GM18873 (cell line): ENCODE results near the gene KCNJ12.
"Not testable (repeated sequence)": the region's sequence is repeated elsewhere in the genome, so short reads cannot be mapped to it uniquely, and the experiment has no call there.

ENCODE experiments used
- ATAC-seq: cut with Tn5 transposase; IDR thresholded peaks from one replicate; pipeline ENCODE4 v1.9.1; 2021; ENCODE audit warnings: mild to moderate bottlenecking, moderate library complexity, moderate number of reproducible peaks; ENCODE audit not compliant: unreplicated experiment, low FRiP score

Gene KCNJ12

DNA sequence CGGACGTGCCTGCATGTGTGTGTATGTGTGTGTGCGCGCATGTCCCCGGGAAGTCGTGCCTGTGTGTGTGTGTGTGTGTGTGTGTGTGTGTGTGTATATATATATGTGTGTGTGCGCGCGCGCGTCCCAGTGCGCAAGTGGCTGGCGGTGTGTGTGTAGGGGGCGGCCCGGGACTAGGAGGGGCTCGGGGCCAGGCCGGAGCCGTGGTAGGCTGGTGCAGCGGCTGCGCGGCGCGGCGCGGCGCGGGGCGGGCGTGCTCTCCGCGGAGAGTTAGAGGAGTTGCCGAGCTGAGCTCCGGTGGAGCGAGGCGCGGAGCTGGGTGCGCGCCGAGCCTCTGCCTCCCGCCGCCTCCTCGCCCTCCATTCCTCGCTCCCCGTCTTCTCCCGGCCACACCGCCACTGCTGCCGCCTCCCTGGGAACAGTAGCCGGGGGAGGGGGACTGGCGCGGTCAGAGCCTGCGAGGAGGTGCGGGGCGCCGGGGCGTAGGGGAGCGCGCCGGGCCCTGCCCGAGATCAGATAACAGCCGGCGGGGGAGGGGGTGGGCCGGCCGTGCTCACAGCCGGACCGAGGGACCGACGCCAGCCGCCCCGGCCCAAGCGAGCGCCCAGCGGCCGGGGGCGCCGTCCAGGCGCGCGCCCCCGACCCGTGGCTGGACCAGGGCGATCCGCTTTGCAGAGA, at the start of gene KCNJ12:
Gene KCNJ12, plus strand, starts transcription at position 277 of the 678 bp plus-strand sequence. CDS start 38,986 bp downstream, outside the sequence.
- ATAC-seq, result no peak

GRCh38 chr17:21327921-21328320, 48.2 kb upstream of the KCNJ12 start:
- not testable (repeated sequence) for ATAC-seq

DNA sequence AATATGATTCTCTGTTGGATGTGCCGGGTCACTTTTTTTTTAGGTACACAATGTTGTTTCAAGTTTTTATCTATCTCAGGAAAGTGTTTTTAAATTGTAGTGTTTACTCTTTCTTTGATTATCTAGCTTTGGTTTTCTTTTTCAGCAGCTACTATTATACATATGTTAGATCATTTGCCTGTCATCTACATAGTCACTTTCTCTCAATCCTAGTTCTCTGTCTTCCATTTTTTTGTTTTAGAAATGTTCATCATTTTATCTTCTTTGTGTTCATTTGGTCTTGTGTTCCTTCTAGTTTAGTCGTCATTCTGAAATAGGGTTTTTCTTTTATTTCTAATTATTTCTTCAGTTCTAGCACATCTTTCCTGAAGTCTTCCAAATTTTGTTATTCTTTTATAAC, 47.4 kb upstream of the KCNJ12 start:
- not testable (repeated sequence) for ATAC-seq

DNA sequence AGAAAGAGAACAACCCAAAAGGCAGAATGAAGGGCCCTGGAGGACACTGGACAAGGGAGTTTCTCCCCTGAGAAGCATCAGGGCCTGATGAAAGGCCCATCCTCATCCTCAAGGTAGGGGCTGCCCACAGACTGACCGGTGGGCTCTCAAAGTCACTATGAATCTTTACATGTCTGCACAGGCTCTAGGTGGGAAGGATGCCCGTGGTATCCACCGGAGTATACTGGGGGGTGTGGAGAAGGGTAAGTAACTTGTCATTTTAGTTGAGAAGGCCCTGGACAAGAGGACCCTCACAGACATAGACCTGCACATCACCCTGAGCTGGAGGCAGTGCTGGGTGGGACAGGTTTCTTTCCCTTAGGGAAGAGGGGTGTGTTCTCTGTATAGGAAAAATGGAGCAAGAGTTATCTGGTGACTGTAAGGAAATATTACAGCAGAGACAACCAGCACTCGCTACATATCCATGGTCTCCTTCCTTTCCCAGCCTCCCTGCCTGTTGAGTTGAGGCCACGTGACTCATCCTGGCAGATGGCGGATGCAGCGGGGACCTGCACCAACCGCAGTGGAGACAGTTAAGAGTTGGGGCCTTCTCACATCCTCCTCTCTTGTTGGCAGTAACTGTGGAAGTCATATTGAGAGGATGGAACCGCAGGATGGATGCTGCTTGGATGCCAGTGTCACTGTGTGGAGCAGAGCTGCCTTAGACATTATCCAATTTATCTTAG, 45.6 kb upstream of the KCNJ12 start:
- ATAC-seq, result no peak

DNA sequence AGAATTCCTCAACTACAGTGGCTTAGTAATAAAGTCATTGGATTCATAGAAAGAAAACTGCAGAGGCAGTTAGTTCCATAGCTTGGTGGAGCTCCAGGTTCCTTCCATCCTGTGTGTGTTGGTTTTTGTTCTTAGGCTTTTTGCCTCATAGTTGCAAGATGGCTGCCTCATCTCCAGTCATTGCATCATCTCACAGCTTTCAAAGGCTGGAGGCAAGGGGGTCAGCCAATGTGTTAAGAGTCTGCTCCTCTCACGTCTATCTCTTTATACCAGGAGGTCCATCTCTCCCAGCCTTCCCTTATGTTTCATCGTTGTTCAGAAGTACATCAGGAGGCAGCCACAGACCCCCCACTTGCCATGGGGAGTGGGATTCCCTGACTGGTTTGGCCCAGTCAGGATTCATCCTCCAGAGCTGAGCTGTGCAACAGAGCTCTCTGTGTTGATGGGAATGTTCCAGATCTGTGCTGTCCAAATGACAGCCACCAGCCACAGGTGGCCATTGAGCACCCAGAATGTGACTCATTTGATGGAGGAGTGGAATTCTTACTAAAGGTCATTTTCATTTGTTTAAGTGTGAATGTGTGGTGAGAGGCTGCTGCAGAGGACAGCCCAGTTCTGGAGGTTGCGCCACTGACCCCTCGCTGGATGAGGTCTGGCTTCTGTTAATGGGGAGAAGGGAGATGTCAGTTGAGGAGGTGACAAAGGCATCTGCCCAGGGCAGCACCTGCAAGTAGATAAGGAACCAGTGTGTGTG, 39.4 kb upstream of the KCNJ12 start:
- not testable (repeated sequence) for ATAC-seq

GRCh38 chr17:21337981-21338625, 38.1 kb upstream of the KCNJ12 start:
- not testable (repeated sequence) for ATAC-seq

GRCh38 chr17:21339011-21339410, 37.1 kb upstream of the KCNJ12 start:
- ATAC-seq, result no peak

GRCh38 chr17:21339571-21339970, 36.6 kb upstream of the KCNJ12 start:
- ATAC-seq, result not testable (repeated sequence)

GRCh38 chr17:21340407-21340806, 35.8 kb upstream of the KCNJ12 start:
- ATAC-seq, result not testable (repeated sequence)

GRCh38 chr17:21341279-21341678, 34.9 kb upstream of the KCNJ12 start:
- not testable (repeated sequence) for ATAC-seq

DNA sequence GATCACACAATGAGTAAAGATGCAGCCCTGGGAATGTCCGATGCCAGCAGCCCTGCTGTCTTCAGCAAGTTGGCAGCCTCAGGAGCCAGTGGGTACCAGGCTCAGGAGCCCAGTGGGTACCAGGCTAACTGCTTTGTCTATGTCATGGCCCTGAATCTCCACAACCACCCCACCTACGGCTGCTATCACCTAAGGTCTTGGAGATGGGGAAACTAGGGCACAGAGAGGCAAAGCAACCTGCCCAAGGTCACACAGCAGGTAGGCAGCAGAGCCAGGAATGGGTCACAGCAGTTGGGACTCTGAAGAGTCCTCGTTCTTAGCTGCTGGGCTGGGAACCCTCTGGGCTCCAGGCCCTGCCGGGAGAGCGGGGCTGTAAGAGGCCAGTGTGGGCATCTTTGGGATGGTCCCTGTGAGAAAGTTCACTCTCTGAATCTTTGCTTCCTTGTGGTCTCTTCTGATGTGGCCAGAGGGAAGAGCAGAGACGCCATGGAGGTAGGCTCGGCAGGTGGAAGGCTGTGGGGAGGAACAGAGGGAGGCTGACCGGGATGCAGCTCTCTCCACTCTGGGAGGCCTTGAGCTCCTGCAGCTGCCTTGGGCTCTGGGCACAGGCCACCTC, 34.1 kb upstream of the KCNJ12 start:
- not testable (repeated sequence) for ATAC-seq

GRCh38 chr17:21343061-21343949, 32.9 kb upstream of the KCNJ12 start:
- ATAC-seq, result not testable (repeated sequence)

GRCh38 chr17:21344801-21345200, 31.4 kb upstream of the KCNJ12 start:
- ATAC-seq, result not testable (repeated sequence)

DNA sequence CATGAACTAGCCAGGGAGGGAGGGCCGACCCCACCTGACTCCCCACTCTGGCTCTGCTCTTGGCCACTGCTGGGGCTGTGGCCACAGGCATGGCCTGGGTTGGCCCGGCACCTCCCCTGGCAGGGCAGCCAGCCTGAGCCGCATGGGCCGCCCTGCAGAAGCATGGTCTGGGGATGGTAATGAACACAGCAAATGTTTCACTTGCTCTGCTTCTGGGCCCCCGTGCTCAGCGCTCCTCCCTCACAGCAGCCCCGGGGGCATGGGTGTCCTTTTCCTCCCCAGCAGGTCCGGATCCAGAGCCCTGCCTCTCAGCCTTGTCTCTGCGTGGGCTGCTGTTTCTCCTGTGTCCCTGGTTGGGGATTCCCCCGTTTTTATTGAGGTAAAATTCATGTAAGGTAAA, 30.9 kb upstream of the KCNJ12 start:
- ATAC-seq, result no peak

DNA sequence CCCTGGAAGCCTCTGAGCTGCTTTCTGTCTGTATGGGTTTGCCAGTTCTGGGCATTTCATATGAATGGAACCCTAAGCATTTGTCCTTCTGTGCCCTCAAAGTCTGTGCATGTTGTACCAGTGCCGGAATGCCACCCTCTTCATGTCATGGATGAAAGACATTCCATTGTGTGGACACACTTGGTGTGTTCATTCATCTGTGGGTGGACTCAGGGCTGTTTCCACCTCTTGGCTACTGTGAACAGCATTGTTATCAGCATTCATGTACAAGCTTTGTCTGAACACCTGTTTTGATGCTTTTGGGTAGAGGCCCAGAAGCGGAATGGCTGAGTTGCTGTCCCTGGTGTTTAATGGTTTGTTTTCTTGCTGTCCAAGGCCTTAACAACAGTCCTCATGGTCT, 30.1 kb upstream of the KCNJ12 start:
- not testable (repeated sequence) for ATAC-seq

- not testable (repeated sequence) for ATAC-seq
Observed at GRCh38 chr17:21346651-21347250, 29.4 kb upstream of the KCNJ12 start.

DNA sequence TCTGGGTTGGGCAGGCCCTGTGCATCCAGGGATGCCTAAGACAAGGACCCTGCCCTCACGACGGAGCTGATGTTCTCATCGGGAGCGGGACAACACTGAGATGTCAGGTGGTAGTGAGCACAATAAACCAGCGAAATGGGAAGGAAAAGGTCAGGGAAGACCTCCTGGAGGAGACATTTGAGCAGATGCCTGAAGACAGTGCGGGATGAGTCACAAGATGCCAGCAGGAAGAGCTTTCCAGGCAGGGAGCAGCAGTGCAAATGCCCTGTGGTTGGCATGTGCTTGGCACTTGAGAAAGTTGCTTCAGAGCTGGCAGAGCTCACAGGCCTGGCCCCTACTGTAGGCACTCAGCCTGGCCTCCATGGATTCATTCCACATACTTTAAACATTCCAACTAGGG, 28.5 kb upstream of the KCNJ12 start:
- not testable (repeated sequence) for ATAC-seq

DNA sequence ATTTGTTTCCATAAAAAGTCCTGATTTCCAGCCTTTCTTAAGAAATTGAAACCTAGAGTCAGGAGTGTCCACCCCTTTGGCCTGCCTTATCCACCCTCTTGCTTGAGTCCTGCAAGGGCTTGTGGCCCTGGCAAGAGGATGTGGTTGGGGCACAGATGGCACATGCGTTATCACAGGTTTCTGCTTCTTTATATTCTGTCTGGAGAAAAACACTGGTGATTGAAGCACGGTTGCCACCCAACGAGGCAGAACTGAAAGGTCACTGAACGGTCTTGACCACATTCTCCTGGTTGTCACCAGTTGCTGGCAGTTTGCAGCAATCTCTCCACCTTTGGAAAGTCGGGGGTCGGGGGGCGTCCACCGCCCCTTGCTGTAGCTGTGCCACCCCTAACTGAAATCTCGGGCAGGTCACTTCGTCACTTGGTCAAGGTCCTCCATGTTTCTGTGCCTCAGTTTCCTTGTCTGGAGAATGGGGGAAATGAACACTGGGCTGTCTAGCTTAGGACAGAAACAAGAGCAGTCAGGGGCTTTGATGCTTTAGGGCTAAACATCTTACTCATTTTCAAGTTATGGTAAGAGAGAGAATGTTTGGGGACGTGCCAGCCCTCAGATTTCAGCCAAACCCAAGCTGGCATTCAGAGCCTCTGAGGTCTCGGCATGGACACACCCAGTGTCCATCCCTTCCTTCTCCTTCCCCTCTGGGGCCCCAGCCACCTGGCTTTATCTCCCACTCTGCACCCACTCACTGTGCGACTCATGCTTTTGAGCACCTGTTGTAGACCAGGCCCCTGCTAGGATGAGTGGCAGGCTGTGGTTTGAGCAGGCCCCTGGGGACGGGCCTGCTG, 27.9 kb upstream of the KCNJ12 start:
- not testable (repeated sequence) for ATAC-seq
